ENCODE results near the gene SNTN.

DNA sequence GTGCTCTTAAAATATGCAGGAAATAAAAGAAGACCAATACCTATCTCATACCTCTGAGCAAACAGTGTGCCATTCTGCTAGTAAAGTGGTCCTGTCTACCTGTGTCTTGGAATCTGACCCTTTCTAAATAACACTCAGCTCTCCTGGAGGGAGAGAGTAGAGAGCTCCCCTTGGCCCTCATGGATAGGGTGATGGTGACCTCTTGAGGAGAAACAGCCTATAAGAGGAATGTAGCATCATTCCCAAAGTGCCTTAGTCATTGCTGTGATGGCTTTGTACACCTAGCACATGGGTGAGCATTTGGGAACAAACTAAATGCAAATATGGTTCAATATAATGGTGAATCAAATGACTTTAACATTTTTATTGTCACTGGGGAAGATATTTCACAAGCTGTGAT, 10.0 kb downstream of the SNTN start:
- TF ChIP-seq ARNT (IDR thresholded peaks at IDR 0.05), result no peak
- TF ChIP-seq FOXK2 (IDR thresholded peaks at IDR 0.05), result no peak
- TF ChIP-seq CTBP1 (IDR thresholded peaks at IDR 0.05; ENCODE audit: borderline replicate concordance), result no peak
- TF ChIP-seq HDGF (IDR thresholded peaks at IDR 0.05; ENCODE audit: borderline replicate concordance), result no peak
- TF ChIP-seq SUZ12 (IDR thresholded peaks at IDR 0.05), result no peak
- TF ChIP-seq ELF4 (IDR thresholded peaks at IDR 0.05), result no peak
